KMS-11 (cell line): ENCODE data around the gene CH25H.

ENCODE experiments used
- H2AFZ ChIP-seq: fragments of 200-600 bp; sonication (generic); 2 replicates; pipeline ENCODE4 v1.6.1; 2016; ENCODE audit warnings: antibody characterized with exemption, mixed run types, low read depth
- H3K27ac ChIP-seq: fragments of 200-600 bp; sonication (generic); 2 replicates; pipeline ENCODE4 v1.6.1; 2016; ENCODE audit warnings: mild to moderate bottlenecking, mixed run types
- H3K27me3 ChIP-seq: fragments of 200-600 bp; sonication (generic); 2 replicates; pipeline ENCODE4 v1.6.1; 2017; ENCODE audit warnings: mild to moderate bottlenecking, low read depth, mixed run types, moderate library complexity; ENCODE audit not compliant: insufficient read depth
- H3K36me3 ChIP-seq: fragments of 200-600 bp; sonication (generic); 2 replicates; pipeline ENCODE4 v1.6.1; 2017; ENCODE audit warnings: mild to moderate bottlenecking, mixed run types; ENCODE audit not compliant: insufficient read depth
- H3K4me1 ChIP-seq: fragments of 200-600 bp; sonication (generic); 2 replicates; pipeline ENCODE4 v1.6.1; 2016; ENCODE audit warnings: mild to moderate bottlenecking, low read depth, mixed run types; ENCODE audit not compliant: poor library complexity, severe bottlenecking
- H3K4me2 ChIP-seq: fragments of 200-600 bp; sonication (generic); 2 replicates; pipeline ENCODE4 v1.7.0; 2016; ENCODE audit warnings: mild to moderate bottlenecking, mixed run types
- H3K4me3 ChIP-seq: fragments of 200-600 bp; sonication (generic); IDR thresholded peaks from 2 replicates; pipeline ENCODE4 v1.6.1; 2017; ENCODE audit warnings: low read depth, low read length, mixed read lengths; ENCODE audit not compliant: insufficient read depth
- H3K79me2 ChIP-seq: fragments of 200-600 bp; sonication (generic); 2 replicates; pipeline ENCODE4 v1.6.1; 2016; ENCODE audit warnings: low read depth, mixed run types; ENCODE audit not compliant: insufficient read depth
- H3K9ac ChIP-seq: fragments of 200-600 bp; sonication (generic); 2 replicates; pipeline ENCODE4 v1.6.1; 2016; ENCODE audit warnings: mild to moderate bottlenecking, mixed run types
- H4K20me1 ChIP-seq: fragments of 200-600 bp; sonication (generic); 2 replicates; pipeline ENCODE4 v1.6.1; 2016; ENCODE audit warnings: mild to moderate bottlenecking, mixed run types; ENCODE audit not compliant: insufficient read depth
- TF ChIP-seq, protein P1 (sequence below): fragments of 200-600 bp; sonication (generic); conservative IDR thresholded peaks from 2 replicates; pipeline ENCODE4 v1.6.1; 2017; ENCODE audit warnings: low read depth, mild to moderate bottlenecking, antibody characterized with exemption, low read length, moderate library complexity, mixed read lengths

The CH25H gene

DNA sequence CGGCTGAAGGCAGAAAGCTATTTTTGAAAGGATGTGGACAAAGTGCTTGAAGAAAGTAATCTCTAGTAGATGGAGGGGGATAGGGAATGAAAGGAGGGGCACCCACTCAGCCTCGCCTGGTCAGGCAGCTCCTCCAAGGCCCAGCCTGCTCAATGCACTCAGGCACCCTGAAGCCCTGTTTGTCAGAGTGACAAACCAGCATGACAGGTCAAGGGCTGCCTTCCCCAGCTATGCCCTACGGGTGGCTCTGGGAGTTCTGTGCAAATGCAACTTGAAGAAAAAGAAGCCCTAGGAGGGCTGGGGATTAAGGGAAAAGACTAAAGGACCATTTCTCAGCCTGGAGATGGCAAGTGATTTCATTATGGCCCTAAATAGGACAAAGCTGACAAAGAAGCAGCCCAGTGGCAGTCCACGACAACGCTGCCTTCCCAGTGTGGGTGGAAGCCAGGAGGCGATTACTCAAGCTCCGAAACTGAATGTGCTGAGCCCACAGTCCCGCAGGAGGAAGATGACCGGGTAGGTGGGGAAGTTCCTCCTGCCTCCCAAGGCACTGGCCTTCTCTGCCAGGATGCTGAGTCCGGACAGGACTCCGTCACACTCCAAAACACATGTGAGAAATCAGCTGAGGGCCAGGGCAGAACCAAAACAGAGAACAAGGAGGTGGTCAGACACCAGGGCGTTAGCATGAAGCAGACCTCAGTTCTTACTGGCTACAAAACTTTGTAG is 28.1 kb upstream of the CH25H start:
- H3K4me1 ChIP-seq, result no peaks in the 10 kb centered on the region
- H3K36me3 ChIP-seq, result no peaks in the 10 kb centered on the region
- H3K27me3 ChIP-seq, result no peaks in the 10 kb centered on the region
- H3K9ac ChIP-seq, result no peak overlapping the region
- H4K20me1 ChIP-seq, result no peaks in the 10 kb centered on the region
- H3K4me2 ChIP-seq, result no peak overlapping the region
- H3K4me3 ChIP-seq, result no peak overlapping the region
- no peak overlapping the region for H2AFZ ChIP-seq
- TF ChIP-seq, protein P1, sequence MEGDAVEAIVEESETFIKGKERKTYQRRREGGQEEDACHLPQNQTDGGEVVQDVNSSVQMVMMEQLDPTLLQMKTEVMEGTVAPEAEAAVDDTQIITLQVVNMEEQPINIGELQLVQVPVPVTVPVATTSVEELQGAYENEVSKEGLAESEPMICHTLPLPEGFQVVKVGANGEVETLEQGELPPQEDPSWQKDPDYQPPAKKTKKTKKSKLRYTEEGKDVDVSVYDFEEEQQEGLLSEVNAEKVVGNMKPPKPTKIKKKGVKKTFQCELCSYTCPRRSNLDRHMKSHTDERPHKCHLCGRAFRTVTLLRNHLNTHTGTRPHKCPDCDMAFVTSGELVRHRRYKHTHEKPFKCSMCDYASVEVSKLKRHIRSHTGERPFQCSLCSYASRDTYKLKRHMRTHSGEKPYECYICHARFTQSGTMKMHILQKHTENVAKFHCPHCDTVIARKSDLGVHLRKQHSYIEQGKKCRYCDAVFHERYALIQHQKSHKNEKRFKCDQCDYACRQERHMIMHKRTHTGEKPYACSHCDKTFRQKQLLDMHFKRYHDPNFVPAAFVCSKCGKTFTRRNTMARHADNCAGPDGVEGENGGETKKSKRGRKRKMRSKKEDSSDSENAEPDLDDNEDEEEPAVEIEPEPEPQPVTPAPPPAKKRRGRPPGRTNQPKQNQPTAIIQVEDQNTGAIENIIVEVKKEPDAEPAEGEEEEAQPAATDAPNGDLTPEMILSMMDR, result no peak
- no peak overlapping the region for H3K27ac ChIP-seq
- H3K79me2 ChIP-seq, result no peaks in the 10 kb centered on the region

DNA sequence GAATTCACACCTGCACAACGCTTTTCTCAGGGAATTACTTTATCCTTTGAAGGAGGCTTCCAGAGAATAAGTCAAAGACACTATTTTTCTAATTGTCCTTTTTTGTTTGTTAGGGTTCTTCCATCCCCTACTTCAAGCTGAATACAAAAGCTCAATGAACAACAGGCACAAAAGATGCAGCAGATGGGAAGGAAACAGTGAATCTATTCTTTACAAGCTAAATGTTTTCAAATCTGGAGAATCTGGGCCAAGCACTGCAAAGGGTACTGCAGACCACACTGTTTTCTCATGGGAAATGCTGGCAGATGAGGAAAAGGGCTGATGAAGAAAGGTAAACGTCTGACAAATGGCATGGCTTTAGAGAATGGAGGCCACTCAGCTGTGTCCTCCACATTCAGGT is 25.9 kb upstream of the CH25H start:
- no peak overlapping the region for H3K27ac ChIP-seq
- TF ChIP-seq, protein P1, result no peak
- no peaks in the 10 kb centered on the region for H4K20me1 ChIP-seq
- H3K4me2 ChIP-seq, result no peak overlapping the region
- H3K36me3 ChIP-seq, result no peaks in the 10 kb centered on the region
- H3K79me2 ChIP-seq, result no peaks in the 10 kb centered on the region
- no peaks in the 10 kb centered on the region for H3K27me3 ChIP-seq
- no peak overlapping the region for H2AFZ ChIP-seq
- H3K9ac ChIP-seq, result no peak overlapping the region
- H3K4me1 ChIP-seq, result no peaks in the 10 kb centered on the region
- no peak overlapping the region for H3K4me3 ChIP-seq

DNA sequence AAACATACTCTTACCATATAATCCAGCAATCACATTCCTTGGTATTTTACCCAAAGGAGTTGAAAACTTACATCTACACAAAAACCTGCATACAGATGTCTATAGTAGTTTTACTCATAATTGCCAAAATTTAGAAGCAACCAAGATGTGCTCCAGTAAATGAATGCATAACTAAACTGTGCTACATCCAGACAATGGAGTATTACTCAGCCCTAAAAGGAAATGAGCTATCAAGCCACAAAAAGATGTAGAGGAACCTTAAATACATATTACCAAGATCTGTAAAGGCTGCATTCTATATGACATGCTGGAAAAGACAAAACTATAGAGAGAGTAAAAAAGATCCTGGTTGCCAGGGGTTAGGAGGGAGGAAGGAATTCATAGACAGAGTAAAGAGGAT is 21.8 kb upstream of the CH25H start:
- Histone ChIP-seq H3K79me2 (no peaks in the 10 kb centered on the region), H3K27me3 (no peaks in the 10 kb centered on the region), H3K36me3 (no peaks in the 10 kb centered on the region), H3K27ac (no peak overlapping the region), H3K4me2 (no peak overlapping the region), H3K4me1 (no peaks in the 10 kb centered on the region), H4K20me1 (no peaks in the 10 kb centered on the region), H3K9ac (no peak overlapping the region), H2AFZ (no peak overlapping the region), H3K4me3 (no peak overlapping the region)
- TF ChIP-seq, protein P1, result no peak

DNA sequence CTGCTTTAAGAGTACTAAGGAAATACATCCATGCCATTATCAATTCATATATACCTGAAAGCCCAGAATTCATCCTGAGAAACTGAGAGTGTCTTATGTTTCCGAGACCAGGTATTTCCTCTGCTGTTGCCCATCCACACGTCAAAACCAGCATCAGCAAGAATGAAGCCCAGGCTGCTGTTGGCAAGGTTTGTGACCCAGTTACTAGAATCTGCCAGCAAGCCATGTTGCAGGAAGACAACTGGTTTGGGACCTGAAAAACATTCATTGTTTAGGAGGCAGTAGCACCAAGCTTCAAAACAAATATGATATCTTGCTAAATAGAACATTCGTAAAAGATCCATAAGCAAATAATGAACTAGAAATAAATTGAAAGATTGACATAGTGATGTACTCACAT is 21.0 kb upstream of the CH25H start:
- TF ChIP-seq, protein P1, result no peak
- no peaks in the 10 kb centered on the region for H3K4me1 ChIP-seq
- no peak overlapping the region for H2AFZ ChIP-seq
- H3K4me3 ChIP-seq, result no peak overlapping the region
- H3K4me2 ChIP-seq, result no peak overlapping the region
- no peaks in the 10 kb centered on the region for H3K79me2 ChIP-seq
- H3K9ac ChIP-seq, result no peak overlapping the region
- no peaks in the 10 kb centered on the region for H4K20me1 ChIP-seq
- H3K27me3 ChIP-seq, result no peaks in the 10 kb centered on the region
- no peak overlapping the region for H3K27ac ChIP-seq
- no peaks in the 10 kb centered on the region for H3K36me3 ChIP-seq
